GM23338 (cell line): ENCODE measurements around the gene MAP2K5. TPM values are rescaled to one million over a fixed set of nuclear protein-coding genes. Genes with fewer than 3 reads are reported as not detected.

Source experiments
- ATAC-seq: fragments of 200-7000 bp; cut with Tn5 transposase; 3 replicates; pipeline ENCODE4 v1.9.1; 2020
- DNase-seq: peaks from one replicate; pipeline ENCODE4 v3.0.0-alpha.2; 2015; ENCODE audit warnings: low spot score
- H2AFZ ChIP-seq: fragments of 200-600 bp; sonication (generic); 2 replicates; pipeline ENCODE4 v1.8.0; 2016; ENCODE audit warnings: antibody characterized with exemption, mild to moderate bottlenecking, moderate library complexity
- H3F3A ChIP-seq: fragments of 200-600 bp; sonication (generic); replicated peaks from 2 replicates; pipeline ENCODE4 v1.8.0; 2017; ENCODE audit warnings: antibody characterized with exemption, mixed run types, low read depth
- H3K27ac ChIP-seq: fragments of 200-600 bp; sonication (generic); 2 replicates; pipeline ENCODE4 v1.6.1; 2016; ENCODE audit warnings: low read depth
- H3K27me3 ChIP-seq: fragments of 200-600 bp; sonication (generic); 2 replicates; pipeline ENCODE4 v1.8.0; 2016; ENCODE audit warnings: mild to moderate bottlenecking, mixed run types, moderate library complexity; ENCODE audit not compliant: insufficient read depth
- H3K36me3 ChIP-seq: fragments of 200-600 bp; sonication (generic); 2 replicates; pipeline ENCODE4 v1.8.0; 2016; ENCODE audit warnings: mild to moderate bottlenecking; ENCODE audit not compliant: insufficient read depth
- H3K4me1 ChIP-seq: fragments of 200-600 bp; sonication (generic); 2 replicates; pipeline ENCODE4 v1.8.0; 2016; ENCODE audit warnings: mild to moderate bottlenecking, moderate library complexity; ENCODE audit not compliant: insufficient read depth
- H3K4me2 ChIP-seq: fragments of 200-600 bp; sonication (generic); 2 replicates; pipeline ENCODE4 v1.7.1; 2017; ENCODE audit warnings: mixed run types
- H3K4me3 ChIP-seq: fragments of 200-600 bp; sonication (generic); 2 replicates; pipeline ENCODE4 v1.6.1; 2016; ENCODE audit warnings: mixed run types
- H3K79me2 ChIP-seq: fragments of 200-600 bp; sonication (generic); replicated peaks from 2 replicates; pipeline ENCODE4 v1.8.0; 2017; ENCODE audit warnings: mild to moderate bottlenecking; ENCODE audit not compliant: insufficient read depth
- H3K9me2 ChIP-seq: fragments of 200-600 bp; sonication (generic); 2 replicates; pipeline ENCODE4 v1.8.0; 2017; ENCODE audit not compliant: insufficient read depth
- H4K20me1 ChIP-seq: fragments of 200-600 bp; sonication (generic); replicated peaks from 2 replicates; pipeline ENCODE4 v1.8.0; 2017; ENCODE audit warnings: mild to moderate bottlenecking; ENCODE audit not compliant: insufficient read depth
- H3K27ac Mint-ChIP-seq: 2 replicates; pipeline ENCODE4 v1.8.0; 2020; ENCODE audit warnings: inconsistent platforms, mild to moderate bottlenecking, moderate library complexity, mixed read lengths
- H3K27me3 Mint-ChIP-seq: 3 replicates; pipeline ENCODE4 v1.8.0; 2022; ENCODE audit warnings: low read depth, mild to moderate bottlenecking, moderate library complexity, mixed read lengths, inconsistent platforms; ENCODE audit not compliant: insufficient read depth, poor library complexity
- H3K36me3 Mint-ChIP-seq: 3 replicates; pipeline ENCODE4 v1.8.0; 2021; ENCODE audit warnings: low read depth, mild to moderate bottlenecking, inconsistent platforms, moderate library complexity, mixed read lengths
- H3K4me1 Mint-ChIP-seq: 3 replicates; pipeline ENCODE4 v1.8.0; 2020; ENCODE audit warnings: mild to moderate bottlenecking, inconsistent platforms, mixed read lengths
- H3K4me3 Mint-ChIP-seq: 3 replicates; pipeline ENCODE4 v1.8.0; 2021; ENCODE audit warnings: moderate library complexity, mild to moderate bottlenecking, inconsistent platforms, mixed read lengths
- H3K9me3 Mint-ChIP-seq: 3 replicates; pipeline ENCODE4 v1.8.0; 2020; ENCODE audit warnings: moderate library complexity, mild to moderate bottlenecking, inconsistent platforms, mixed read lengths
- CREB1 ChIP-seq: fragments of 250-450 bp; sonication (Bioruptor Pico); IDR thresholded peaks from 2 replicates; pipeline ENCODE4 v1.5.0; 2020; ENCODE audit warnings: low read depth, mild to moderate bottlenecking, moderate library complexity
- CTCF ChIP-seq, 2 experiments: fragments of 200-600 bp in 1 of 2; sonication (generic) in 1 of 2; conservative IDR thresholded peaks; 2 replicates each; pipeline versions ENCODE4 v1.5.1 to v1.6.1; 2016 to 2017; ENCODE audit warnings: antibody characterized with exemption in 2 of 2, low read depth in 2 of 2, mild to moderate bottlenecking in 2 of 2, moderate library complexity in 1 of 2
- ETS1 ChIP-seq: IDR thresholded peaks from 2 replicates; pipeline ENCODE4 v1.6.1; 2016; ENCODE audit warnings: antibody characterized with exemption
- EZH2 ChIP-seq: fragments of 200-600 bp; sonication (generic); IDR thresholded peaks from one replicate; pipeline ENCODE4 v1.8.0; 2017; ENCODE audit warnings: antibody characterized with exemption, mild to moderate bottlenecking, low read depth; ENCODE audit not compliant: unreplicated experiment
- EZH2phosphoT487 ChIP-seq: fragments of 200-600 bp; sonication (generic); IDR thresholded peaks from one replicate; pipeline ENCODE4 v1.8.1; 2018; ENCODE audit warnings: antibody characterized with exemption; ENCODE audit not compliant: unreplicated experiment
- JUNB ChIP-seq: IDR thresholded peaks from one replicate; pipeline ENCODE4 v1.6.1; 2016; ENCODE audit warnings: antibody characterized with exemption; ENCODE audit not compliant: unreplicated experiment
- NANOG ChIP-seq: IDR thresholded peaks from 2 replicates; pipeline ENCODE4 v1.6.1; 2016; ENCODE audit warnings: antibody characterized with exemption, borderline replicate concordance
- POLR2AphosphoS5 ChIP-seq: IDR thresholded peaks from 2 replicates; pipeline ENCODE4 v1.6.1; 2016; ENCODE audit warnings: antibody characterized with exemption, low read depth
- STAT1 ChIP-seq: IDR thresholded peaks from one replicate; pipeline ENCODE4 v1.6.1; 2016; ENCODE audit warnings: antibody characterized with exemption; ENCODE audit not compliant: unreplicated experiment
- ZNF114 ChIP-seq: fragments of 250-450 bp; sonication (Bioruptor Pico); IDR thresholded peaks from 2 replicates; pipeline ENCODE4 v1.5.0; 2020; ENCODE audit warnings: mild to moderate bottlenecking, moderate library complexity
- ZNF331 ChIP-seq: fragments of 250-450 bp; sonication (Bioruptor Pico); IDR thresholded peaks from 2 replicates; pipeline ENCODE4 v1.5.0; 2020; ENCODE audit warnings: low read depth, mild to moderate bottlenecking, moderate library complexity
- ZNF462 ChIP-seq: fragments of 250-450 bp; sonication (Bioruptor Pico); IDR thresholded peaks from 2 replicates; pipeline ENCODE4 v1.5.0; 2020; ENCODE audit warnings: mild to moderate bottlenecking, moderate library complexity
- polyA plus RNA-seq: library from polyadenylated mRNA; unstranded; fragments of >200 nt; fragmentation: Nextera tagmentation; extraction: Ambion mirVana; gene quantifications from 2 replicates; pipeline ENCODE4 v1.2.1, GENCODE V29; 2016
- total RNA-seq: library from RNA; depleted of rRNA; stranded (reverse); fragments of >200 nt; shearing (Covaris generic); gene quantifications from 2 replicates; pipeline ENCODE4 v1.2.3, GENCODE V29; 2014
- TF ChIP-seq, protein P1 (sequence below): IDR thresholded peaks from one replicate; pipeline ENCODE4 v1.6.1; 2018; ENCODE audit warnings: antibody characterized with exemption; ENCODE audit not compliant: unreplicated experiment

Gene MAP2K5
- total and polyA plus RNA-seq, 2 experiments from 2014 or later, result 6.5 to 13.6 TPM

GRCh38 chr15:67506775-67507747, 35.4 kb upstream of the MAP2K5 start:
- no peaks in the 10 kb centered on the region; the same call in 1 of the 2 replicates for H4K20me1 ChIP-seq
- no peak overlapping the region for H3K4me3 ChIP-seq
- no peak for ATAC-seq
- peaks cover 11% of the 10 kb centered on the region; the same call in 1 of the 2 replicates for H3K4me1 ChIP-seq
- H3K27me3 Mint-ChIP-seq, result no peaks in the 10 kb centered on the region
- H3K27ac Mint-ChIP-seq, result no peak overlapping the region
- H3K9me2 ChIP-seq, result no peaks in the 10 kb centered on the region
- no peak overlapping the region for H3K27ac ChIP-seq
- H3F3A ChIP-seq, result no peaks in the 10 kb centered on the region
- no peak overlapping the region for H3K4me2 ChIP-seq
- no peak for DNase-seq
- H3K36me3 Mint-ChIP-seq, result no peaks in the 10 kb centered on the region
- no peaks in the 10 kb centered on the region for H3K9me3 Mint-ChIP-seq
- H3K27me3 ChIP-seq, result no peaks in the 10 kb centered on the region
- TF ChIP-seq JUNB, result no peak
- TF ChIP-seq EZH2phosphoT487, result no peak
- TF ChIP-seq, protein P1, sequence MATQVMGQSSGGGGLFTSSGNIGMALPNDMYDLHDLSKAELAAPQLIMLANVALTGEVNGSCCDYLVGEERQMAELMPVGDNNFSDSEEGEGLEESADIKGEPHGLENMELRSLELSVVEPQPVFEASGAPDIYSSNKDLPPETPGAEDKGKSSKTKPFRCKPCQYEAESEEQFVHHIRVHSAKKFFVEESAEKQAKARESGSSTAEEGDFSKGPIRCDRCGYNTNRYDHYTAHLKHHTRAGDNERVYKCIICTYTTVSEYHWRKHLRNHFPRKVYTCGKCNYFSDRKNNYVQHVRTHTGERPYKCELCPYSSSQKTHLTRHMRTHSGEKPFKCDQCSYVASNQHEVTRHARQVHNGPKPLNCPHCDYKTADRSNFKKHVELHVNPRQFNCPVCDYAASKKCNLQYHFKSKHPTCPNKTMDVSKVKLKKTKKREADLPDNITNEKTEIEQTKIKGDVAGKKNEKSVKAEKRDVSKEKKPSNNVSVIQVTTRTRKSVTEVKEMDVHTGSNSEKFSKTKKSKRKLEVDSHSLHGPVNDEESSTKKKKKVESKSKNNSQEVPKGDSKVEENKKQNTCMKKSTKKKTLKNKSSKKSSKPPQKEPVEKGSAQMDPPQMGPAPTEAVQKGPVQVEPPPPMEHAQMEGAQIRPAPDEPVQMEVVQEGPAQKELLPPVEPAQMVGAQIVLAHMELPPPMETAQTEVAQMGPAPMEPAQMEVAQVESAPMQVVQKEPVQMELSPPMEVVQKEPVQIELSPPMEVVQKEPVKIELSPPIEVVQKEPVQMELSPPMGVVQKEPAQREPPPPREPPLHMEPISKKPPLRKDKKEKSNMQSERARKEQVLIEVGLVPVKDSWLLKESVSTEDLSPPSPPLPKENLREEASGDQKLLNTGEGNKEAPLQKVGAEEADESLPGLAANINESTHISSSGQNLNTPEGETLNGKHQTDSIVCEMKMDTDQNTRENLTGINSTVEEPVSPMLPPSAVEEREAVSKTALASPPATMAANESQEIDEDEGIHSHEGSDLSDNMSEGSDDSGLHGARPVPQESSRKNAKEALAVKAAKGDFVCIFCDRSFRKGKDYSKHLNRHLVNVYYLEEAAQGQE, result no peak
- TF ChIP-seq ZNF462 (CRISPR knock-in tag), result no peak
- no peak for TF ChIP-seq CREB1 (CRISPR knock-in tag)
- no peak for TF ChIP-seq ETS1
- no peak for TF ChIP-seq ZNF331
- no peak for TF ChIP-seq POLR2AphosphoS5
- TF ChIP-seq EZH2, result no peak
- TF ChIP-seq NANOG, result no peak
- TF ChIP-seq ZNF114 (CRISPR knock-in tag), result no peak
- no peak for TF ChIP-seq CTCF (conservative IDR thresholded peaks at IDR 0.05; ENCODE audit: low read depth in 2 of 2)
- TF ChIP-seq STAT1, result no peak
- H3K4me1 Mint-ChIP-seq, result peaks cover 16% of the 10 kb centered on the region
- no peaks in the 10 kb centered on the region for H3K79me2 ChIP-seq
- no peak overlapping the region for H3K4me3 Mint-ChIP-seq
- no peak overlapping the region for H2AFZ ChIP-seq
- no peaks in the 10 kb centered on the region for H3K36me3 ChIP-seq
